GM10266 (cell line): ENCODE results near the gene ELOVL6.
"Not testable (repeated sequence)": the region's sequence is repeated elsewhere in the genome, so short reads cannot be mapped to it uniquely, and the experiment has no call there.

ENCODE experiments used
- DNase-seq: peaks from one replicate; pipeline ENCODE4 v3.0.0; 2012; ENCODE audit errors: extremely low spot score
- CTCF ChIP-seq: IDR thresholded peaks from 2 replicates; pipeline ENCODE4 v1.5.1; 2012; ENCODE audit warnings: mild to moderate bottlenecking, low read depth; ENCODE audit not compliant: control insufficient read depth, insufficient read depth; ENCODE audit errors: missing control alignments

Gene ELOVL6

GRCh38 chr4:110159541-110159940 is 38.9 kb downstream of the ELOVL6 start:
- no peak for TF ChIP-seq CTCF
- DNase-seq = no peak

GRCh38 chr4:110157580-110157979 is 40.8 kb downstream of the ELOVL6 start:
- no peak for TF ChIP-seq CTCF
- no peak for DNase-seq

GRCh38 chr4:110157166-110157565 is 41.2 kb downstream of the ELOVL6 start:
- not testable (repeated sequence) for DNase-seq

- no peak for DNase-seq
- no peak for TF ChIP-seq CTCF
Observed at GRCh38 chr4:110156442-110156841, 42.0 kb downstream of the ELOVL6 start.

- TF ChIP-seq CTCF = no peak
Observed at GRCh38 chr4:110155654-110156053, 42.8 kb downstream of the ELOVL6 start.

GRCh38 chr4:110154582-110154981 is 43.8 kb downstream of the ELOVL6 start:
- DNase-seq = no peak
- no peak for TF ChIP-seq CTCF

More at GRCh38 chr4:110155654-110156053, 42.8 kb downstream of the ELOVL6 start:
- DNase-seq = no peak

GRCh38 chr4:110152386-110152785 is 46.0 kb downstream of the ELOVL6 start:
- TF ChIP-seq CTCF = no peak
- no peak for DNase-seq

GRCh38 chr4:110149089-110149488 is 49.3 kb downstream of the ELOVL6 start:
- no peak for DNase-seq
- no peak for TF ChIP-seq CTCF
